ENCODE data around the gene OR2T29.
"Not testable (repeated sequence)": the region's sequence is repeated elsewhere in the genome, so short reads cannot be mapped to it uniquely, and the experiment has no call there.

OR2T29 gene

GRCh38 chr1:248537449-248537848 is 25.1 kb downstream of the OR2T29 start:
- intact Hi-C loops (cut with DNase I); DNase-seq: not testable (repeated sequence)

DNA sequence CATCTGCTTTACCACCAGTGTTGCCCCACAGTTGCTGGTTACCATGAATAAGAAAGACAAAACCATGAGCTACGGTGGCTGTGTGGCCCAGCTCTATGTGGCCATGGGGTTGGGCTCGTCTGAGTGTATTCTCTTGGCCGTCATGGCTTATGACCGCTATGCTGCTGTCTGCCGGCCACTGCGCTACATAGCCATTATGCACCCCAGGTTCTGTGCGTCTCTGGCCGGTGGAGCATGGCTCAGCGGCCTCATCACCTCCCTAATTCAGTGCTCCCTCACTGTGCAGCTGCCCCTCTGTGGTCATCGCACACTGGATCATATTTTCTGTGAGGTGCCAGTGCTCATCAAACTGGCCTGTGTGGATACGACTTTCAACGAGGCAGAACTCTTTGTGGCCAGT is 40.7 kb downstream of the OR2T29 start:
- intact Hi-C loops (cut with DNase I) = no loop called here
- peak in 2 of 10 donors; percentile 33 to 38 for DNase-seq

DNA sequence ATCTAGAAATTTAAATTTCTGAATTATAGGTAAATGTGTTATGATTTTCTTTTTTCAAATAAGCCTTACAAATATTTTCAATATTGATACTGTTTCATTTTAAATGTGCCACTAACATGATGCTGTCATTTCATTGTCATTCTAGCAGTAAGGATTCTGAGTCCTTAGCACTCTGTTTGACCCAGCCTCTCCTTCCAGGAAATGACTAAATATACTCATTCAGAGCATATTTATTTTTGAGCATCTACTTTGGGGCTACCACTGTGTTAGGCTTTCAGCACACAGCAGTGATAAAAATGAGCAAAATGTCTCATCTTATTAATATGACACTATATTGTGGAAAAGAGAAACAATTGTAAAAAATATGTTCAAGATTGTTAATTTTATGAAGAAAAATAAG is 52.4 kb downstream of the OR2T29 start:
- intact Hi-C loops (cut with DNase I); DNase-seq: not testable (repeated sequence)

GRCh38 chr1:248507773-248508172 is 54.8 kb downstream of the OR2T29 start, which contains the start of gene OR2G6:
Gene OR2G6 (plus strand): TSS chr1:248508073. CDS start chr1:248521647, 13,574 bp downstream.
- DNase-seq; intact Hi-C loops (cut with DNase I): not testable (repeated sequence)

Data from posterior cingulate gyrus (tissue), 11 donors.